Stimulated activated CD4-positive, alpha-beta T cell treated with anti-CD3 and anti-CD28 coated beads, Interleukin-4, amount 100 ng/mL, for 1 hour (primary cell): ENCODE results near the gene ADCY3.
"Not testable (repeated sequence)": the region's sequence is repeated elsewhere in the genome, so short reads cannot be mapped to it uniquely, and the experiment has no call there.

Source experiments
- DNase-seq: peaks from one replicate; pipeline ENCODE4 v3.0.0-alpha.2; 2020

The ADCY3 gene

GRCh38 chr2:24805811-24806660 lies 114.0 kb downstream of the ADCY3 start:
- DNase-seq, result not testable (repeated sequence)

- not testable (repeated sequence) for DNase-seq
Observed at GRCh38 chr2:24800487-24800886, 119.5 kb downstream of the ADCY3 start.

GRCh38 chr2:24797644-24798043 lies 122.4 kb downstream of the ADCY3 start:
- no peak for DNase-seq

- no peak for DNase-seq
Observed at GRCh38 chr2:24793761-24794435, 126.1 kb downstream of the ADCY3 start.

- DNase-seq, result peak; percentile 93
Observed at GRCh38 chr2:24792874-24793760, 126.9 kb downstream of the ADCY3 start, which contains the start of the genes CENPO and PTRHD1. CENPO (plus strand) TSS chr2:24793425; CDS start chr2:24793920, 495 bp downstream. PTRHD1 (minus strand) TSS chr2:24793391; CDS start chr2:24793377, 14 bp downstream.

- no peak for DNase-seq
Observed at GRCh38 chr2:24792542-24792873, 127.5 kb downstream of the ADCY3 start.

GRCh38 chr2:24791452-24791851 lies 128.6 kb downstream of the ADCY3 start:
- DNase-seq, result no peak

GRCh38 chr2:24788816-24789215 lies 131.2 kb downstream of the ADCY3 start:
- DNase-seq, result no peak

GRCh38 chr2:24787532-24787931 lies 132.5 kb downstream of the ADCY3 start:
- no peak for DNase-seq

- DNase-seq, result no peak
Observed at GRCh38 chr2:24785671-24786321, 134.2 kb downstream of the ADCY3 start.

- no peak for DNase-seq
Observed at GRCh38 chr2:24783641-24784040, 136.4 kb downstream of the ADCY3 start.

- no peak for DNase-seq
Observed at GRCh38 chr2:24779116-24779515, 140.9 kb downstream of the ADCY3 start.

- no peak for DNase-seq
Observed at GRCh38 chr2:24774373-24774772, 145.7 kb downstream of the ADCY3 start.

- DNase-seq, result no peak
Observed at GRCh38 chr2:24771764-24772586, 148.1 kb downstream of the ADCY3 start.

- no peak for DNase-seq
Observed at GRCh38 chr2:24771061-24771460, 149.0 kb downstream of the ADCY3 start.
